Frontal cortex (tissue), 4 donors: ENCODE results near the gene NUP93. TPM values are rescaled to one million over a fixed set of nuclear protein-coding genes. Genes with fewer than 3 reads are reported as not detected.
A peak's percentile ranks its signal among the peaks of the same experiment; 100 is the strongest.
"Not testable (repeated sequence)": the region's sequence is repeated elsewhere in the genome, so short reads cannot be mapped to it uniquely, and the experiment has no call there.

ENCODE experiments used
- DNase-seq, 2 donors: peaks; one replicate each; pipeline ENCODE4 v3.0.0; 2012; ENCODE audit warnings: low spot score in 2 of 2
- FAIRE-seq: peaks from 2 replicates; lab custom pipeline; 2012; peaks lifted over from hg19 to GRCh38; lab: Jason Lieb, UNC
- total RNA-seq: library from RNA; depleted of rRNA; stranded (reverse); fragments of >200 nt; gene quantifications from one replicate; pipeline ENCODE4 v1.2.3, GENCODE V29; 2014
- donor health status: control.
- donor health status: control.
- donor health status: control.

NUP93 gene
- total RNA-seq, 1 donor from 2014 or later, result 219 TPM

DNA sequence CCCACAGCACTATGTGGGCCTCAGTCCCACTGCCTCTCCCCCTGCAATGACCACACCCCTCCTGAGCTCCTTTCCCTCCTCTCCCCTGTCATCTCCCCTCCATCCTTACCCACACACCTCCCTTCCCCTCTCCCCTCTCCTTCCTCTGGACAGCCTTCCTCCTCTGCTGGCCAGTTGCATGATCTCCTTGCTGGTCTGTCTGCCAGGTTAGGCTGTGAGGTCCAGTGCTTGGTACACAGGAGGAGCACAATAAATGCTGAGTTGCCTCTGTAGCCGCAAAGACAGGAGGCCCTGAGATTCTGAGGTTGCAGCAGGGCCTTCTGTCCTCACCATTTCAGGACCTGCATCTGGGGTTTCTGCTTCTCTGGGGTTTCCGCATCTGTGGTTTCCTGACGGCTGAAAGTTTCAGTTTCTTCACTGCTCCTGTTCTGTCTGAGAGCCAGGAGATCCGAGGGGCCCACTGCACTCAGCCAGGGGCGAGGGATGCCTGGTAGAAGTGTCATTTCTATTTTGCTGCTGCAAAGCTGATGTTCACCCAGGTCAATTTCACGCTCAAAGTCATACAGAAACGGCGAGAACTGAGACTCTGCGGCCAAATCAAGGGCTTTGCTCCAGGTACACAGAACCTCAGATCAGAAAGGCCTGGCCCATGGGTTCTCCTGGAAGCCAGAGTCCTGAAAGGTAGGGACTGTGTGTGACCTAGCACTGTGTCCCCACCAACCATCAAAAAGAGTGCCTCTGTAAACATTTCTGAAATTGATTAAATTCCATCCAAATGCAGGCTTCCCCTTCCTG lies 130.5 kb downstream of the NUP93 start:
- no peak for DNase-seq
- FAIRE-seq, result no peak

DNA sequence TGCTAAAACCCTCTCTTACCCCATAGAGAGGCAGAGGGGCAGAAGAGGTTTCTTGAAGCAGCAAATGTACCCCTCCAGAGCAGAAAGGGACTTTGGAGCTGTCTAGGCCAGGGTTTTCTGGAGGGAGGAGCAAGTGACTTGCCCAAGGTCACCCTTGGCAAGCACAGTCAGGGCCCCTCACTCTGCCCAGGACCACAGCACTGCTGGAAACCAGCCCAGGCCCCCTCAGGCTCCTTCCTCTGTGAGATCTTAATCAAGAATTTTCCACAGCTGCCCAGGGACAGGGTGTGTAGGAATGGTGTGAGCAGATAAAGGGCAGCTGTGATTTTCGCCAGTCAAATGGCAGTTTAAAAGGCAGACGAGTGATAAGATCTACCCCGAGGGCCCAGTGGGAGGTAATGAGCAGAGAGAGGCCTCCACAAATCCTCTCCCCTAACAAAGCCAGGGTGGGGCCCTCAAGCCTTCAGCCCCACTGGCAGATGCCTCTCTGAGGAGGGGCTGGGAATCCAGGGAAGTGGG lies 131.2 kb downstream of the NUP93 start:
- FAIRE-seq (no peak), DNase-seq (no peak)

DNA sequence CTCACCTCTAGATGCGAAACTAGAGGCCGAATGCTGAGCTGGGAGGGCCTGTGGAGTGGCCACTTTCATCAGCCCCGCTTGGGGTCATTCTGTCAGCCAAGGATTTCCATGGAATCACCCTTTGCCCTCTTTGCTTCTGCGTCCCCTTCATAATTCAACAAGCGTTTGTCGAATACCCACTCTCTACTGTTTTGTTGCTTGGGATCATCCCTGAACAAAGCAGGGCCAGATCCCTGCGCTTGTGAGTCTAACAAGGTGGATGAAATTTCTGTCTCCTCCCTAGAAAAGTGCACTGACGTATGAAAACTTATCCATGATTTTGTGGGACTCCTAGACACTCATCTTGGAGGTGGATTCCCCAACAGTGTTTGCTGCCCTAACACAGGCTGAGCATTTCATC lies 131.8 kb downstream of the NUP93 start:
- no peak for FAIRE-seq

DNA sequence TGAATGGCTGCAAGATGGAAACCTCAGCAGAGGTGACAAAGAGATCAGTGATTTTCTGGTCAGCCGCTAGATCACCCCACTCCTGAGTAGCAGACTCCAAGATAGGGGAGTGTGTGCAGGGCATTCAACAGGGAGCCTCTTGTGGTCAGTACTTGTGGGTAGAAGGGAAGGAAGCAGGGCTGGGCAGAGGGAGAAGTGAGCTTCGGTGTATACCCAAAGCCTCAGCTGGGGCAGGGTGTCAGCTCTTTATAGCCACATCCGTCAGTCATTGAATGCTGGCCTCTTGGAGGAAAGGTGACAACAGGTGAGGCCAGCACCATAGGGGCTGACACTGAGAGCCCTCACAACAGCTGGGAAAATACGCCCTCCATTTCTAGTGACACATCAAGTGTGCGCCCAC lies 132.8 kb downstream of the NUP93 start:
- FAIRE-seq, result no peak

More for the DNA sequence above, 131.8 kb downstream of the NUP93 start:
- no peak for DNase-seq

DNA sequence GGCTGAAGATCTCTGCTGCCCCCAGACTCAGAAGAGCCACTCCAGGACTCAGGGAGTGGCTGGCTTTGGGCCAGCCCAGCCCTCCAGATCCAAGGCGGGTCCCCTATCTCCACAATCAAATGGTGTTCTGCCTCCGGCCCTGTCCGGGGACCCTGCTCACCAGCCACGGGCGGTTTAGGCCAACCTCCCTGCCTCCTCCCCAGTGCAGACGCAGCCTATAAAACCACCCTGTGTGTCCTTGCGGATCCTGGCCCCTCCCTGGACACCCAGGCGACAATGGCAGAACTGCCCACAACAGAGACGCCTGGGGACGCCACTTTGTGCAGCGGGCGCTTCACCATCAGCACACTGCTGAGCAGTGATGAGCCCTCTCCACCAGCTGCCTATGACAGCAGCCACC lies 135.0 kb downstream of the NUP93 start, which contains the start of gene SLC12A3:
Gene SLC12A3 (plus strand): TSS at position 248 of the 400 bp plus-strand sequence. CDS start 29 bp downstream, at position 277.
- no peak for FAIRE-seq
- no peak for DNase-seq

More for the DNA sequence above, 132.8 kb downstream of the NUP93 start:
- DNase-seq, result no peak

GRCh38 chr16:56865394-56866062 lies 135.6 kb downstream of the NUP93 start:
- FAIRE-seq, result no peak

DNA sequence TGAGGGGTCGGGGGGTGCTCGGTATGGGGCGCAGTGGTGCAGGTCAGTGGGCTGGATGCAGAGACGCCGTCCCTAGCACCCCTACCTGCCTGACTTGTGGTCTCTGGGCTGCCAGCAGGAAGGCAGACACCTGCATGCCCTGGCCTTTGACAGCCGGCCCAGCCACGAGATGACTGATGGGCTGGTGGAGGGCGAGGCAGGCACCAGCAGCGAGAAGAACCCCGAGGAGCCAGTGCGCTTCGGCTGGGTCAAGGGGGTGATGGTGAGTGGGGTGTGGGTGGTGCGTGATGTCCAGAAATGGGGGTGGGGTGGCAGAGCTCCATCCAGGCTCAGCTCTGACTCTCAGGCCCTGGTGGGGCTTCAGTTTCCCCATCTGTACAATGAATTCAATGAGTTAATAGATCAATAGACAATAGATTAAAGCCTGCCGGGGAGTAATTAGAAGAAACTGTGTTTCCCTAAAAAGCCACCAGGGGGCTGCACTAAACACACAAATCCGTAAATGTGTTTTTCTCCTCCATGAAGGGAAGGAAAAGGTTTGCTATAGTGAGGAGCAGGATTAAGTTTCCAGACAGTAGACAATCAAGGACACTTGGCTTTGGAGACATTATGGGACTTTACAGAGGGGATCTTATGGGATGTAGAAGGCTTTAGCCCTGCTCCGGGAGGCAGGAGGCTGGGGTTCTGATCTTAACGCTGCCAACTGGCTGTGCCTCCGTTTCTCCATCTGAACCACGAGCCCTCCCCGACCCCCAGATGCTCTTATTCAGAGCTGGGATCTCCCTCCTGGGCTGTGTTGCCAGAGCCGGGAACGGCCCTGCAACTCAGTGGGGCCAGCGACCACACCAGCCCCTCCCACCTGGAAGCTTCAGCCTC lies 137.3 kb downstream of the NUP93 start:
- DNase-seq (peak; percentile 48 to 75), FAIRE-seq (no peak)

More at GRCh38 chr16:56865394-56866062, 135.6 kb downstream of the NUP93 start:
- no peak for DNase-seq

GRCh38 chr16:56868175-56868574 lies 138.2 kb downstream of the NUP93 start:
- FAIRE-seq, result no peak

DNA sequence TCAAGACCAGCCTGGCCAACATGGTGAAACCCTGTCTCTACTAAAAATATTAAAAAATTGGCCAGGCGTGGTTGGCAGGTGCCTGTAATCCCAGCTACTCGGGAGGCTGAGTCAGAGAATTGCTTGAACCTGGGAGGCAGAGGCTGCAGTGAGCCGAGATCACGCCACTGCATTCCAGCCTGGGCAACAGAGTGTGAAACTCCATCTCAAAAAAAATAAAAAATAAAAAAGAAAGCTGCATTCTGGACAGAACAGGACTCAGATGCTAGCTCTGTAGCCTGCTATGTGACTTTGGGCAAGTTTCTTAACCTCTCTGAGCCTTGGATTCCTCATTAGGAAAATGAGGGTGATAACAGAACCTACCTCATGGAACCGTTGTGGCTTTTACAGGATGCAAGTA lies 138.8 kb downstream of the NUP93 start:
- not testable (repeated sequence) for DNase-seq, FAIRE-seq

More at GRCh38 chr16:56868175-56868574, 138.2 kb downstream of the NUP93 start:
- DNase-seq, result no peak

GRCh38 chr16:56869513-56870275 lies 139.8 kb downstream of the NUP93 start:
- DNase-seq (no peak), FAIRE-seq (no peak)

DNA sequence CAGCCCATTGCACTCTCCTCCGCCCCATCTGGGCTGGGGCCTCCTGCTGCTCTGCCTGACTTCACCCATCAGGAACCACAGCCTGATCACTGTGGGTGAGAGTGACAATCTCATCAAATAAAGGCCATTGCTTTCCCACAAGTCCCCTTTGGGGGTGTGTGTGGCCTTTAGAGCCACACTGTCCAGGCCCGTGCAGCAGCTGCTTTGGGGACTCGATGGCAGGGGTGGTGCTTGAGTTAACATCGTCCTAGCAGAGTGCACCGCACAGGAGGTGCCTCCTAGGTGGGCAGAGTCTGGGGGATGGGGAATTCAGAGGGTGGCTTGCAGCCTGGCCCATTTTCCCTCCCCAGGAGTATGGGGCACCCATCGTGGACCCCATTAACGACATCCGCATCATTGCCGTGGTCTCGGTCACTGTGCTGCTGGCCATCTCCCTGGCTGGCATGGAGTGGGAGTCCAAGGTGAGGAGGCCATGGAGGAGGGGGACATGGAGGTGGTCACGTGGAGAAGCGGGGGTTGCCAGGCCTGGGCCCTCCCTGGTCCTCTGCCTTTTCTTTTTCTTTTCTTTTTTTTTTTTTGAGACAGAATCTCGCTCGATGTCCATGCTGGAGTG lies 140.5 kb downstream of the NUP93 start:
- FAIRE-seq (no peak), DNase-seq (no peak)

DNA sequence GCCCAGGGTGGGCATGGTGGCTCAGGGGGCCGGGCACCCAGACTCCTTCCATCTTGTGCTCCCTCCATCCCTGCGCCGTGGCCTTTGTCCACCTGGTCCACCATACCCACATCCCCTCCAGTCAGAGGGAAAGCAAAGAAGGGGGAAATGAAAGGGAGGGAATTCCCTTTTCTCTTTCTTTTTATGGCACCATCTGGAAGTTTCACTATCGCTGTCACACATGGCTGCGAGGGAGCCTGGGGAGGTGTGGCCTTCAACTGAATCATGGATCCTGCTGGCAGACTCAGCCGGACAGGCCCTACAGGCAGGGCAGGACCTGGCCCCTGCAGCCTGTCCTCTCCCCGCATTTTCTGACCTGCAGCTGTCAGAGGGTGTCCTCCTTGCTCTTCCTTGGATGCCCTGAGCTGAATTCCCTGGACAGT lies 141.3 kb downstream of the NUP93 start:
- FAIRE-seq, result no peak

GRCh38 chr16:56872863-56873391 lies 143.0 kb downstream of the NUP93 start:
- DNase-seq (no peak), FAIRE-seq (no peak)

More for the DNA sequence above, 141.3 kb downstream of the NUP93 start:
- DNase-seq, result peak in 1 of 2 donors; percentile 38

GRCh38 chr16:56874800-56875199 lies 144.9 kb downstream of the NUP93 start:
- no peak for FAIRE-seq
- DNase-seq, result no peak

- no peak for FAIRE-seq
- no peak for DNase-seq
Measured at GRCh38 chr16:56876048-56876447, 146.1 kb downstream of the NUP93 start.

DNA sequence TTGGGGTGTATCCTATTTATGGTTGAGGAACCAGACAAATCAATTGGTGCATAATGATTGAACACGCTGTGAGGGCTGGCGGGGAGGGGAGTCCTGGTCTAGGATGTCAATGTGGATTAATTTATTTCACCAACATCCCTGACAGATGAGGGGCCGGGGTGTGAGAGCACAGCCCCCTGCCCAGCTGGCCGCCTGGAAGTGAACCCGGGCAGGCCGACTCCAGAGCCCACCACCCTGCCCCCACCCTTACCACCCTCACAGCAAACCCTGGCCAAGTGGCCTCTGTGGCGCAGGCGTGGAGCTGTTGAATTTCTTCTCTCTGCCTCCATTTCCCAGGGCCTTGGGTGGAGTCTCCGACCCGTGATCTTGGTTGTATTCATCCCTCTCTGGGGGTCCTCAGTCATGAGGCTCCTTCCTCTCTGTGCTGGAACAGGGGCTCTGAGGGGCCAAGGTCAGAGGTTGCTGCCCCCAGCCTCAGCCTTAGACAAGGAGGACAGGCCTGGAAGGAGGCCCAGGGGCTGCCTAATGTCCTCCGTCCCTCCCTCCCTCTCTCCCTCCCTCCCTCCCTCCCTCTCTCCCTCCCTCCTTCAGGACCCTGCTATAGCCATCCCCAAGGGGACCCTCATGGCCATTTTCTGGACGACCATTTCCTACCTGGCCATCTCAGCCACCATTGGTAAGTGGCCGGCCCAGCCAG lies 147.7 kb downstream of the NUP93 start:
- no peak for FAIRE-seq
- DNase-seq, result no peak

DNA sequence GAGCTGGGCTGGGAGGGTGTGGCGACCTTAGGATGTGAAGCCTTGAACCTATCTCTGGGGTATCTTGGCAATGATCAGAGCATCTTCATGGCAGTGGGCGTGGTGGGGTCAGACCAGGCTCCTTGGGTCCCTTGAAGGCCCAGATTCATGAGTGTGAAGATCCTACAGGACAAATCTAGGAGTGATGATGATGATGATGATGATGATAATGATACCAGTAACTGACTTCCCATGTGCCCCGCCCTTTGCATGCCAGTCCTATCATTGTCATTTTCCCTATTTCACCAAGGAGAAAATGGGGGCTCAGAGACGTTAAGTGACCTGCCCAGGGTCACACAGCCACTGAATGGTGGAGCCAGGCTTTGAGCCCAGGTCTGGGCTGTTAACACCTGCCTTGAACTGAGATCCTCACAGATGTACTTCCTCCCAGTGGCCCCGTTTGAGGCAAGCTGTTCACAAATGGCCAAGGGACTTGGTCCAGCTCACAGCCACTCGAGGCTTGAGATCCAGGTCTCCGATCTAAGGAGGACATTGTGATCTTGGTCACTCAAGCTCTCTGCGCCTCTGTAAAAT lies 148.4 kb downstream of the NUP93 start:
- DNase-seq (no peak), FAIRE-seq (no peak)
